Lower lobe of right lung (tissue), 2 donors: ENCODE measurements around the gene BCAT1. TPM values are rescaled to one million over a fixed set of nuclear protein-coding genes. Genes with fewer than 3 reads are reported as not detected.

Experiments
- ATAC-seq, 2 donors: fragments of 200-7000 bp; cut with Tn5 transposase; one replicate each; pipeline ENCODE4 v1.9.1; 2020 to 2022; ENCODE audit warnings: mild to moderate bottlenecking in 2 of 2, moderate library complexity in 2 of 2
- DNase-seq: peaks from one replicate; pipeline ENCODE4 v3.0.0-alpha.2; 2020
- H3K27ac ChIP-seq: fragments of 200-600 bp; one replicate; pipeline ENCODE4 v1.8.0; 2022
- H3K27me3 ChIP-seq: fragments of 200-600 bp; one replicate; pipeline ENCODE4 v1.8.0; 2022; ENCODE audit warnings: low read depth
- H3K36me3 ChIP-seq: fragments of 200-600 bp; one replicate; pipeline ENCODE4 v1.8.0; 2022; ENCODE audit warnings: mild to moderate bottlenecking
- H3K4me1 ChIP-seq: fragments of 200-600 bp; one replicate; pipeline ENCODE4 v1.8.0; 2022
- H3K4me3 ChIP-seq: fragments of 200-600 bp; one replicate; pipeline ENCODE4 v1.8.0; 2022; ENCODE audit warnings: mild to moderate bottlenecking
- H3K9me3 ChIP-seq: fragments of 200-600 bp; one replicate; pipeline ENCODE4 v1.8.0; 2022
- CTCF ChIP-seq: fragments of 200-600 bp; IDR thresholded peaks from one replicate; pipeline ENCODE4 v1.8.0; 2022; ENCODE audit warnings: antibody characterized with exemption, mild to moderate bottlenecking
- intact Hi-C: fragments of 100-400 bp; cut with DNase I; formaldehyde crosslinking; loops from one replicate; pipeline ENCODE4 v1.11.0; 2022
- total RNA-seq: library from RNA; stranded (reverse); fragmentation: NEBNext Ultra II Directional; extraction: Animal tissue kit (Norgen Biotek cat#: 25700); gene quantifications from one replicate; pipeline ENCODE4 v1.2.1, GENCODE V29; 2021
- donor health status: DM: no; HTN: yes; CAD: no; lungs with severe emphysema.

Gene BCAT1
- total RNA-seq, 1 donor from 2014 or later, result 50.6 TPM

- no peaks in the 10 kb centered on the region for H3K36me3 ChIP-seq
- TF ChIP-seq CTCF, result no peak
- peaks cover 34% of the 10 kb centered on the region for H3K4me1 ChIP-seq
- H3K4me3 ChIP-seq, result peak overlapping the region; percentile 72
- DNase-seq (peak; percentile 63), ATAC-seq (peak; percentile 83)
- H3K9me3 ChIP-seq, result no peaks in the 10 kb centered on the region
- H3K27ac ChIP-seq, result peak overlapping the region; percentile 78
- no peaks in the 10 kb centered on the region for H3K27me3 ChIP-seq
- intact Hi-C loops, result no loop called here
These were observed 46.2 kb downstream of the BCAT1 start for GRCh38 chr12:24902511-24903328.

GRCh38 chr12:24901576-24902461, 47.1 kb downstream of the BCAT1 start:
- H3K36me3 ChIP-seq, result no peaks in the 10 kb centered on the region
- intact Hi-C loops, result no loop called here
- H3K27me3 ChIP-seq, result no peaks in the 10 kb centered on the region
- H3K4me1 ChIP-seq, result peaks cover 41% of the 10 kb centered on the region
- TF ChIP-seq CTCF, result no peak
- peak overlapping the region; percentile 72 for H3K4me3 ChIP-seq
- ATAC-seq (peak in 1 of 2 donors; percentile 36), DNase-seq (peak; percentile 54)
- no peaks in the 10 kb centered on the region for H3K9me3 ChIP-seq
- H3K27ac ChIP-seq, result peak overlapping the region; percentile 78

GRCh38 chr12:24900196-24900595, 48.7 kb downstream of the BCAT1 start:
- TF ChIP-seq CTCF, result no peak
- DNase-seq (no peak), ATAC-seq (peak in 1 of 2 donors; percentile 23)
- no peak overlapping the region for H3K4me3 ChIP-seq
- H3K27ac ChIP-seq, result peak overlapping the region; percentile 28
- no peaks in the 10 kb centered on the region for H3K9me3 ChIP-seq
- no peaks in the 10 kb centered on the region for H3K27me3 ChIP-seq
- intact Hi-C loops, result no loop called here
- H3K4me1 ChIP-seq, result peaks cover 44% of the 10 kb centered on the region
- no peaks in the 10 kb centered on the region for H3K36me3 ChIP-seq

- no peaks in the 10 kb centered on the region for H3K27me3 ChIP-seq
- no peak for ATAC-seq
- no peaks in the 10 kb centered on the region for H3K9me3 ChIP-seq
- no peaks in the 10 kb centered on the region for H3K36me3 ChIP-seq
- H3K4me3 ChIP-seq, result no peak overlapping the region
- no peak for DNase-seq
- no peak for TF ChIP-seq CTCF
- no peak overlapping the region for H3K27ac ChIP-seq
- H3K4me1 ChIP-seq, result peaks cover 48% of the 10 kb centered on the region
- intact Hi-C loops, result no loop called here
These were observed 49.3 kb downstream of the BCAT1 start for GRCh38 chr12:24899503-24900075.

GRCh38 chr12:24898606-24899005, 50.3 kb downstream of the BCAT1 start:
- no peaks in the 10 kb centered on the region for H3K9me3 ChIP-seq
- H3K36me3 ChIP-seq, result no peaks in the 10 kb centered on the region
- no peak for TF ChIP-seq CTCF
- intact Hi-C loops, result no loop called here
- ATAC-seq (no peak), DNase-seq (no peak)
- H3K4me1 ChIP-seq, result peaks cover 48% of the 10 kb centered on the region
- no peak overlapping the region for H3K4me3 ChIP-seq
- no peak overlapping the region for H3K27ac ChIP-seq
- H3K27me3 ChIP-seq, result no peaks in the 10 kb centered on the region
